Right atrium auricular region (tissue), 2 donors: ENCODE results near the gene CRABP1. TPM values are rescaled to one million over a fixed set of nuclear protein-coding genes. Genes with fewer than 3 reads are reported as not detected.

Source experiments
- DNase-seq: peaks from one replicate; pipeline ENCODE4 v3.0.0-alpha.2; 2019; ENCODE audit warnings: low spot score
- H3K27ac ChIP-seq, 2 donors: fragments of 200-600 bp; sonication (generic); 1 replicate in 1 of 2; 2 replicates in 1 of 2; pipeline ENCODE4 v1.5.1; 2016 to 2019
- H3K27me3 ChIP-seq, 2 donors: fragments of 200-600 bp; sonication (generic); one replicate each; pipeline versions ENCODE4 v1.5.1 to v1.6.0; 2017 to 2019
- H3K36me3 ChIP-seq: fragments of 200-600 bp; sonication (generic); one replicate; pipeline ENCODE4 v1.5.1; 2016
- H3K4me1 ChIP-seq, 2 donors: fragments of 200-600 bp; sonication (generic); one replicate each; pipeline versions ENCODE4 v1.5.1 to v1.6.0; 2017 to 2019
- H3K4me3 ChIP-seq, 2 donors: fragments of 200-600 bp; sonication (generic); 1 replicate in 1 of 2; 2 replicates in 1 of 2; pipeline ENCODE4 v1.5.1; 2017 to 2019; ENCODE audit warnings: mild to moderate bottlenecking in 1 of 2, moderate library complexity in 1 of 2
- H3K9me3 ChIP-seq, 2 donors: fragments of 200-600 bp; sonication (generic); one replicate each; pipeline ENCODE4 v1.5.1; 2019
- CTCF ChIP-seq, 2 donors: fragments of 200-600 bp; sonication (generic); IDR thresholded peaks; one replicate each; pipeline ENCODE4 v1.5.1; 2019; ENCODE audit warnings: antibody characterized with exemption in 2 of 2
- total RNA-seq, 2 donors: library from RNA; depleted of rRNA; stranded (reverse); fragments of >200 nt; gene quantifications; one replicate each; pipeline ENCODE4 v1.1.0, GENCODE V29; 2016

Gene CRABP1
- total RNA-seq, 2 donors from 2014 or later: not detected

GRCh38 chr15:78307976-78308375 lies 32.2 kb upstream of the CRABP1 start:
- Histone ChIP-seq H3K4me3 (no peak overlapping the region), H3K27ac (no peak overlapping the region), H3K27me3 (no peaks in the 10 kb centered on the region), H3K36me3 (no peaks in the 10 kb centered on the region), H3K9me3 (no peaks in the 10 kb centered on the region), H3K4me1 (no peaks in the 10 kb centered on the region)
- TF ChIP-seq CTCF (IDR thresholded peaks at IDR 0.05): no peak
- no peak for DNase-seq

GRCh38 chr15:78308422-78309032 lies 31.6 kb upstream of the CRABP1 start:
- peak; percentile 56 to 87 for TF ChIP-seq CTCF (IDR thresholded peaks at IDR 0.05)
- Histone ChIP-seq H3K4me1 (no peaks in the 10 kb centered on the region), H3K36me3 (no peaks in the 10 kb centered on the region), H3K9me3 (no peaks in the 10 kb centered on the region), H3K27me3 (no peaks in the 10 kb centered on the region), H3K4me3 (no peak overlapping the region), H3K27ac (no peak overlapping the region)
- DNase-seq: no peak

GRCh38 chr15:78311292-78311691 lies 28.9 kb upstream of the CRABP1 start:
- no peak overlapping the region for H3K27ac ChIP-seq
- no peaks in the 10 kb centered on the region for H3K36me3 ChIP-seq
- no peak for TF ChIP-seq CTCF (IDR thresholded peaks at IDR 0.05)
- DNase-seq: no peak
- no peaks in the 10 kb centered on the region for H3K9me3 ChIP-seq
- H3K4me1 ChIP-seq: no peaks in the 10 kb centered on the region
- H3K4me3 ChIP-seq: no peak overlapping the region
- H3K27me3 ChIP-seq: no peaks in the 10 kb centered on the region

GRCh38 chr15:78312536-78312935 lies 27.6 kb upstream of the CRABP1 start:
- TF ChIP-seq CTCF (IDR thresholded peaks at IDR 0.05): no peak
- no peak overlapping the region for H3K27ac ChIP-seq
- DNase-seq: no peak
- no peak overlapping the region for H3K4me3 ChIP-seq
- H3K9me3 ChIP-seq: no peaks in the 10 kb centered on the region
- H3K36me3 ChIP-seq: no peaks in the 10 kb centered on the region
- no peaks in the 10 kb centered on the region for H3K27me3 ChIP-seq
- no peaks in the 10 kb centered on the region for H3K4me1 ChIP-seq

- Histone ChIP-seq H3K9me3 (no peaks in the 10 kb centered on the region), H3K4me1 (no peaks in the 10 kb centered on the region), H3K27me3 (no peaks in the 10 kb centered on the region), H3K36me3 (no peaks in the 10 kb centered on the region), H3K4me3 (no peak overlapping the region), H3K27ac (no peak overlapping the region)
- TF ChIP-seq CTCF (IDR thresholded peaks at IDR 0.05): no peak
- DNase-seq: no peak
Measured at GRCh38 chr15:78312957-78313356, 27.2 kb upstream of the CRABP1 start.

GRCh38 chr15:78313383-78313782 lies 26.8 kb upstream of the CRABP1 start:
- H3K27ac ChIP-seq: no peak overlapping the region
- no peaks in the 10 kb centered on the region for H3K4me1 ChIP-seq
- H3K36me3 ChIP-seq: no peaks in the 10 kb centered on the region
- H3K27me3 ChIP-seq: no peaks in the 10 kb centered on the region
- H3K4me3 ChIP-seq: no peak overlapping the region
- no peak for DNase-seq
- no peaks in the 10 kb centered on the region for H3K9me3 ChIP-seq
- no peak for TF ChIP-seq CTCF (IDR thresholded peaks at IDR 0.05)
